GM13977 (cell line): ENCODE data around the gene MRPS16.

Experiments used
- DNase-seq: peaks from one replicate; pipeline ENCODE4 v3.0.0; 2012; ENCODE audit warnings: low spot score
- CTCF ChIP-seq: IDR thresholded peaks from 2 replicates; pipeline ENCODE4 v1.5.1; 2012; ENCODE audit warnings: mild to moderate bottlenecking, control low read depth; ENCODE audit not compliant: insufficient read depth; ENCODE audit errors: extremely low read depth, missing control alignments
- in situ Hi-C: fragments of 300-500 bp; cut with MboI; formaldehyde crosslinking; loops from one replicate; pipeline ENCODE4 v1.12.0; 2022; ENCODE audit warnings: low sequenced_read_pairs, low pct_unique_long_range_greater_than_20kb, mixed read lengths, inconsistent platforms; ENCODE audit not compliant: unreplicated experiment

MRPS16 gene

GRCh38 chr10:73253225-73253555 is 746 bp upstream of the MRPS16 start:
- peak; percentile 5 for TF ChIP-seq CTCF
- peak; percentile 38 for DNase-seq
- in situ Hi-C loops: loop anchor here (25.0 kb wide), 1 partner anchor 384 kb away; the partner anchor contains the start of gene MYOZ1

- DNase-seq: no peak
- in situ Hi-C loops: loop anchor here (25.0 kb wide), 1 partner anchor 385 kb away; the partner anchor contains the start of gene MYOZ1
Observed at GRCh38 chr10:73251683-73252444, 580 bp downstream of the MRPS16 start.

GRCh38 chr10:73248259-73248724 is 4.2 kb downstream of the MRPS16 start:
- in situ Hi-C loops: no loop called here
- DNase-seq: no peak
- no peak for TF ChIP-seq CTCF

More at GRCh38 chr10:73251683-73252444, 580 bp downstream of the MRPS16 start:
- TF ChIP-seq CTCF: no peak

- in situ Hi-C loops: no loop called here
- DNase-seq: peak; percentile 42
- TF ChIP-seq CTCF: no peak
Observed at GRCh38 chr10:73247509-73248258, 4.8 kb downstream of the MRPS16 start.

GRCh38 chr10:73246646-73247508 is 5.6 kb downstream of the MRPS16 start, which contains the start of gene DNAJC9:
TSS of gene DNAJC9 (minus strand) at chr10:73247255. CDS start at chr10:73247189, 66 bp downstream.
- peak; percentile 92 for DNase-seq
- TF ChIP-seq CTCF: peak; percentile 25
- in situ Hi-C loops: no loop called here

- in situ Hi-C loops: no loop called here
- no peak for TF ChIP-seq CTCF
- DNase-seq: no peak
Observed at GRCh38 chr10:73246322-73246645, 6.2 kb downstream of the MRPS16 start.
